Activated CD4-positive, CD25-positive, alpha-beta regulatory T cell treated with anti-CD3 and anti-CD28 coated beads, Interleukin-2, amount 50 U/mL, for 24 hours (primary cell): Measurements from ENCODE around the gene POLR1B.
"Not testable (repeated sequence)": the region's sequence is repeated elsewhere in the genome, so short reads cannot be mapped to it uniquely, and the experiment has no call there.

Experiments
- ATAC-seq, 2 donors: fragments of 150-1000 bp; cut with Tn5 transposase; one replicate each; pipeline ENCODE4 v1.10.0; 2021; ENCODE audit warnings: mild to moderate bottlenecking in 1 of 2, moderate library complexity in 1 of 2

The POLR1B gene

GRCh38 chr2:112542984-112543661 is 858 bp downstream of the POLR1B start:
- ATAC-seq: peak; percentile 46 to 50

- no peak for ATAC-seq
Measured at GRCh38 chr2:112547333-112547732, 5.1 kb downstream of the POLR1B start.

- ATAC-seq: no peak
Measured at GRCh38 chr2:112548980-112549379, 6.7 kb downstream of the POLR1B start.

GRCh38 chr2:112566104-112566503 is 23.8 kb downstream of the POLR1B start:
- no peak for ATAC-seq

DNA sequence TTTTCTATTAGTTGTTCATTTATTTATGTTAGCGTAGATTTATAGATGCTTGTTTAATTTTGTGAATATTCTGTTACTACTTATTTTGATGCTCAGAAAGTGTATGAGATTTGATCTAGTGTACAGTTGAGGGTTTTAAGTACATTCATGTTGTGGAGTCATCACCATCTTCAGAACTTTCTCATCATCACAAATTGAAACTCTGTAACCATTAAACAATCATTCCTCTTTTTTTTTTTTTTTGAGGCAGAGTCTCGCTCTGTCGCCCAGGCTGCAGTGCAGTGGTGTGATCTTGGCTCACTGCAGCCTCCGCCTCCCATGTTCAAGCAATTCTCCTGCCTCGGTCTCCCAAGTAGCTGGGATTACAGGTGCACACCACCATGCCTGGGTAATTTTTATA is 24.2 kb downstream of the POLR1B start:
- ATAC-seq: not testable (repeated sequence)

GRCh38 chr2:112572005-112572404 is 29.7 kb downstream of the POLR1B start:
- no peak for ATAC-seq

GRCh38 chr2:112577756-112578155 is 35.5 kb downstream of the POLR1B start:
- no peak for ATAC-seq

GRCh38 chr2:112579241-112579640 is 37.0 kb downstream of the POLR1B start:
- no peak for ATAC-seq

GRCh38 chr2:112580084-112580483 is 37.8 kb downstream of the POLR1B start:
- ATAC-seq: no peak

GRCh38 chr2:112582314-112582746 is 40.1 kb downstream of the POLR1B start:
- peak; percentile 10 to 27 for ATAC-seq

- no peak for ATAC-seq
Measured at GRCh38 chr2:112583497-112584133, 41.4 kb downstream of the POLR1B start.

DNA sequence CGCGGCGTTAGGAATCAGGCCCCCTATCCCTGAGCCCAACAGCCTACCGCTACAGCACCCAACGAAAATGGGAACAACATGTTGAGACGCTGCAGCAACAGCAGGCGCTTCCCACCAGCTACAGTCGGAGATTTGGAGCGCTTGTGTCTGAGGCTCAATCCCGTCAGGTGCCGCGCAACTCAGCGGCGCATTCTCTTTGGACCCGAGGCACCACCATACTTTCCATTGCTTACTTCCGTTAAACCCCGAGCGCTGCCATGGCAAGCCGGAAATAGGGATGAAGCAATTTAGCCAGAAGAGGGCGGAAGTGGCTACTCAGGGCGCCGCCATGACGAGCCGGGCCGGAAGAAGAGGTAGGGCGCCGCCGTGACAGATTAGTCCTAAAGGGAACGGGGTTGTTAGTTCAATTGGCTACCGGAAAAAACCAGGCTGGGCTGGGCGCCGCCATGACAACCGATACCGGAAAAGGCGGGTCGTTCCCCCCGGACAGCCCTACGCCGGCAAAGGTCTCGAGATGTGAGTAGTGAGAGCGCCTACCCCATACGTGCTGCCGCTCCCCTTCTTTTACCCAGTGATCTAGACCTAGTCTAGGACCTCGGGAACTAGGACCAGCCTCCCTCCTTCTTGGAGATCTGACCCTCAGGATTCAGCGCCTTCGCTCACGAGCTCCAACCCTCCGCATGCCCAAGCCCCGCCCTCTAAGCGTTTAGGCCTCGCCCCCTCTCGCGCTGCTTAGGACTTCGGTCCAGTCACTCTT is 42.0 kb downstream of the POLR1B start, which contains the start of gene CHCHD5:
Gene CHCHD5, plus strand, starts transcription at position 476 of the 757 bp plus-strand sequence. Its CDS starts 39 bp downstream, at position 515.
- ATAC-seq: peak; percentile 89 to 90

- no peak for ATAC-seq
Measured at GRCh38 chr2:112584891-112585250, 42.6 kb downstream of the POLR1B start.

DNA sequence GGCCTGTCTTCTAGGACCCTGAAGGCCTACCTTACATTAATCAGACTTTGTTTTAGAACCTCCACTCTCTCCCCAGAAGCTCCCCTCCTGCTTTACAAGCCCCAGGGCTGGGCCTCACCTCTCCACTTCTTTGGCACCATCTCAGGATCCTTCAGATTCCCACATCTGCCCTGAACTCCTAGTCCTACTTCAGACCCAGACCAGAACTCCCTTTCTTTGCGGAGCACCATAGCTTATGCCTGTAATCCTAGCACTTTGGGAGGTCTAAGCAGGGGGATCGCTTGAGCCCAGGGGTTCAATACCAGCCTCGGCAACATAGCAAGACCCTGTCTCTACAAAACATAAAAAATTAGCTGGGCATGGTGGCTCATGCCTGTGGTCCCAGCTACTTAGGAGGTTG is 43.1 kb downstream of the POLR1B start:
- ATAC-seq: no peak

DNA sequence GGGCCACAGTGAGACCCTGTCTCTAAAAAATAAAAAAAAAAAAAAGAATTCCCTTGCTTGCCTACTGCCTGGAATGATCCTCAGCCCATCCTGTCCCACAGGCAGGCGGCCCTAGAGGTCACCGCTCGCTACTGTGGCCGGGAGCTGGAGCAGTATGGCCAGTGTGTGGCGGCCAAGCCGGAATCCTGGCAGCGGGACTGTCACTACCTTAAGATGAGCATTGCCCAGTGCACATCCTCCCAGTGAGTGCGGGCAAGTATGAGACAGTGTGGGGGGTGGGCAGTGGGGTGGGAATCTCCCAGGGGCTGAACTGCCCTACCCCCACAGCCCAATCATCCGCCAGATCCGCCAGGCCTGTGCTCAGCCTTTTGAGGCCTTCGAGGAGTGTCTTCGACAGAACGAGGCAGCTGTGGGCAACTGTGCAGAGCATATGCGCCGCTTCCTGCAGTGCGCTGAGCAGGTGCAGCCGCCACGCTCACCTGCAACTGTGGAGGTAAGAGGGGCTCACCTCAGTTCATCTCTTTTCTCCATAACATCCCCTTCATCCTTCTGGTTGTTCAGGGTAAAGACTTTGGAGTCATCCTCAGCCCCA is 43.7 kb downstream of the POLR1B start:
- no peak for ATAC-seq

DNA sequence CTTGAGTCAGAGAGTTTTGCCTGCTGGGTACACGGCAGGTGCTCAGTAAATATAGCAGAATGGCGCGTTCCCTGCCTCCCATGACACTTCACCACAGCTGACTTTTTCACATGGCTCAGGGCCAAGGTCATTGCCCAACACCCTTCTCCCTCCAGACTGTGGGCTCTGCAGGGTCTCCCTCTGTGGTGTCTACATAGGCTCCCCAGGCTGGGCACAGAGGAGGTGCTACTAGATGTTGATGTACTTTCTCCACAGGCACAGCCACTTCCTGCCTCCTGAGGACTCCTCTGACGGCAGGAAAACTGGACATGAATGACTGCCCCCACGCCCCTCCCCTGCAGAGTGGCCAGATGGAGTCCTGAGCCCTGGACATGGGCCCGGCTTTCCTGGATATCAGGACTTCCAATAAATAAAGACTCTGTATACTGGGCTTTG is 46.4 kb downstream of the POLR1B start:
- ATAC-seq: no peak

DNA sequence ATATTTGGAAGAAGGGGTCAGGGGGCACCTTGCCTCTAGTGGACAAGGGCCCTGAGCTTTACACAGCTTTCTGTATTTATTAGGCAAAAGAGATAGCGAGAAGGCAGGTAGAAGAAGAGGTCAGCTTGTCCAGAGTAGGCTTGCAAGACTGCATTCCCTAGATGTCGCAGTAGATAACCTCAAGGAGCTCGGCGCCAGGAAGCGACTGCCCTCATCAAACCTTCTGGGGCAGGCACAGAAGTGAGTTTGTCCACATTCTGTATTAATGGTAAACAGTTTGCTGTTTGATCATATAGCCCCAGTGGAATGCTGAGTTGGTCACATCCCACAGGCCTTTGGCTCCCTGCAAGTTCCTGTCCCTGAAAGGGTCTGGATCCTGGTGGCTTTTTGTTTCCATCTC is 49.1 kb downstream of the POLR1B start:
- ATAC-seq: no peak

GRCh38 chr2:112593736-112594135 is 51.5 kb downstream of the POLR1B start:
- no peak for ATAC-seq

- no peak for ATAC-seq
Measured at GRCh38 chr2:112597537-112598322, 55.5 kb downstream of the POLR1B start.

GRCh38 chr2:112600634-112601033 is 58.4 kb downstream of the POLR1B start:
- ATAC-seq: no peak

GRCh38 chr2:112601754-112602153 is 59.5 kb downstream of the POLR1B start:
- ATAC-seq: no peak

- no peak for ATAC-seq
Measured at GRCh38 chr2:112602917-112603316, 60.7 kb downstream of the POLR1B start.
